Ureter (tissue), 1 donor: ENCODE measurements around the gene ZNF700. TPM values are rescaled to one million over a fixed set of nuclear protein-coding genes. Genes with fewer than 3 reads are reported as not detected.
A peak's percentile ranks its signal among the peaks of the same experiment; 100 is the strongest.
"Not testable (repeated sequence)": the region's sequence is repeated elsewhere in the genome, so short reads cannot be mapped to it uniquely, and the experiment has no call there.

Experiments
- DNase-seq: peaks from one replicate; pipeline ENCODE4 v3.0.0-alpha.2; 2020; ENCODE audit warnings: low spot score
- total RNA-seq: library from RNA; stranded (reverse); gene quantifications from one replicate; pipeline ENCODE4 v1.2.4, GENCODE V29; 2023
- donor health status: DM: yes; HTN: yes; CAD: no.

ZNF700 gene
- total RNA-seq, 1 donor from 2014 or later = 27.0 TPM

DNA sequence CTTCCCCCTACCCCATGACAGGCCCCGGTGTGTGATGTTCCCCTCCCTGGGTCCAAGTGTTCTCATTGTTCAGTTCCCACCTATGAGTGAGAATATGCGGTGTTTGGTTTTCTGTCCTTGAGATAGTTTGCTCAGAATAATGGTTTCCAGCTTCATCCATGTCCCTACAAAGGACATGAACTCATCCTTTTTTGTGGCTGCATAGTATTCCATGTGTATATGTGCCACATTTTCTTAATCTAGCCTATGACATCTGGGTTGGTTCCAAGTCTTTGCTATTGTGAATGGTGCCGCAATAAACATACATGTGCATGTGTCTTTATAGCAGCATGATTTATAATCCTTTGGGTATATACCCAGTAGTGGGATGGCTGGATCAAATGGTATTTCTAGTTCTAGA is 13.5 kb downstream of the ZNF700 start:
- not testable (repeated sequence) for DNase-seq

DNA sequence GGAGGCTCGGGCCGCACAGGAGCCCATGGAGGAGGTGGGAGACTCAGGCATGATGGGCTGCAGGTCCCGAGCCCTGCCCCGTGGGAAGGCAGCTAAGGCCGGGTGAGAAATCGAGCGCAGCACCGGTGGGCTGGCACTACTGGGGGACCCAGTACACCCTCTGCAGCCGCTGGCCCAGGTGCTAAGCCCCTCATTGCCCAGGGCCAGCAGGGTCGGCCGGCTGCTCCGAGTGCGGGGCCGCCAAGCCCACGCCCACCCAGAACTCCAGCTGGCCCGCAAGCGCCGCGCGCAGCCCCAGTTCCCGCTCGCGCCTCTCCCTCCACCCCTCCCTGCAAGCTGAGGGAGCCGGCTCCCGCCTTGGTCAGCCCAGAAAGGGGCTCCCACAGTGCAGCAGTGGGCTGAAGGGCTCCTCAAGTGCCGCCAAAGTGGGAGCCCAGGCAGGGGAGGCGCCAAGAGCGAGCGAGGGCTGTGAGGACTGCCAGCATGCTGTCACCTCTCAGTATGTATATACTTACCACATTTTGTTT is 16.5 kb downstream of the ZNF700 start:
- not testable (repeated sequence) for DNase-seq

DNA sequence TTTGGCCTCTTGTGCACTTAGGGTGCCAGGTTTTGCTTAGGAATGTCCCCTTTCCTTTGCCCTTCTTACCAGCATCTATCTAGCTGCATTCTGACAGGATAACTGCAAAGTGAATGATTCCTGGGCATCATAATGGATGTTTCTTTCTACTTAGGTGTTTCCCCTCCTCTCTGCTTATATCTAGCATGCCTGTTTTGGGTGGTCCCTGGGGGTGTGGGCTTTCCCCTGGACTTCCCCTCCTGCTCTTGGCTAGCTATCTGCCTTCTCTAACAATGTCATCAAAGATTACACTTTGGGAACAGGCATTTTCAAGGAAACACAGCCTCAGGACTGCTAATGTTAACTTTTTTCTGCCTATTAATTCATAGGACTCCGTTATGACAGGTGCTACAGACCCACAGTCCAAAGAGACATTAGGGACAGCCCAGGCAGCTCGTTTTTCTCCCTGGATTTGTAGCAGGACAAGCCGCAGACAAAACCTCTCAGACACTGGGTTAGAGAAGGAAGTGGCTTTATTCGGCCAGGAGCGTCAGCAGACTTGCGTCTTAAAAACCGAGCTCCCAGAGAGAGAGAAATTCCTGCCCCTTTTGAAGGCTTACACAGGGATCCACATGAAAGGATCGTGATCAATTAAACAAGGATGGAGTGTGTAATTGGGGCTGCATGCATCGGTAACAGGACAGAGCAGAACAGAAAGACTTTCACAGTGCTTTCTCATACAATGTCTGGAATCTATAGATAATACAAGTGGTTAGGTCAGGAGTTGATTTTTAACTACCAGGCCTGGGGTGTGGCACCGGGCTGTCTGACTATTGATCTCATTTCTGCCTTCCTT is 17.3 kb downstream of the ZNF700 start:
- DNase-seq = no peak

DNA sequence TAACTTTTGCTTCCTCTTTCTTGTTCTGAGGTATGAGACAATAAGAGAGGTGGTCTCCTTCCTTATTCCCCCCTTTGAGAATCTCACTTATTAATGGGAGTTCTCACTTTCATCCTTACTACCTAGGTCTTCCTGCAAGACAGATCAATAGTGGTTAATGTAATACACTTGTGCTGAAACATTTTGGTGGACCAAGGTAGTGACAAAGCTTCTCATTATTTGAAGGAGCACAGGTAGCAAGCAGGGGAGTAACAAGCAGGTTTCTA is 17.9 kb downstream of the ZNF700 start:
- no peak for DNase-seq

DNA sequence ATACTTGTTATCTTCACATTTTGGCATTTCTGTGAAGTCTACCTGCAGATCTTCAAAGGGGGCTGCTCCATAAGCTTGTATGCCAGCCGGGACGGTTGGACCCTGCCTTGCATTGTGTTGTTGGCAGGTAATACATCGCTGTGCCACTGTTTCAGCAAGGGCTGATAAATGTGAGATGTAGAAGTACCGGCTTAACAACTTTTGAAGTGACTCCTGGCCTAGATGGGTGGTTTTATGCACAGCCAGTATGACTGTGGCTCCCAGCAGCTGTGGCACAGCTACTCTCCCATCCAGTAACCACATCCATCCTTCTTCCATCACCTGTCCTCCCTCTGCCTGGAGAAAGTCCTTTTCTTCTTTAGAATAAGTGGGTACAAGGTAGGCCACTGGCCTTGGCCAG is 19.7 kb downstream of the ZNF700 start:
- no peak for DNase-seq

DNA sequence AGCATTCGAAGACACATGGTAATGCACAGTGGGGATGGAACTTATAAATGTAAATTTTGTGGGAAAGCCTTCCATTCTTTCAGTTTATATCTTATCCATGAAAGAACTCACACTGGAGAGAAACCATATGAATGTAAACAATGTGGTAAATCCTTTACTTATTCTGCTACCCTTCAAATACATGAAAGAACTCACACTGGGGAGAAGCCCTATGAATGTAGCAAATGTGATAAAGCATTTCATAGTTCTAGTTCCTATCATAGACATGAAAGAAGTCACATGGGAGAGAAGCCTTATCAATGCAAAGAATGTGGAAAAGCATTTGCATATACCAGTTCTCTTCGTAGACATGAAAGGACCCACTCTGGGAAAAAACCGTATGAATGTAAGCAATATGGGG is 23.7 kb downstream of the ZNF700 start:
- no peak for DNase-seq

DNA sequence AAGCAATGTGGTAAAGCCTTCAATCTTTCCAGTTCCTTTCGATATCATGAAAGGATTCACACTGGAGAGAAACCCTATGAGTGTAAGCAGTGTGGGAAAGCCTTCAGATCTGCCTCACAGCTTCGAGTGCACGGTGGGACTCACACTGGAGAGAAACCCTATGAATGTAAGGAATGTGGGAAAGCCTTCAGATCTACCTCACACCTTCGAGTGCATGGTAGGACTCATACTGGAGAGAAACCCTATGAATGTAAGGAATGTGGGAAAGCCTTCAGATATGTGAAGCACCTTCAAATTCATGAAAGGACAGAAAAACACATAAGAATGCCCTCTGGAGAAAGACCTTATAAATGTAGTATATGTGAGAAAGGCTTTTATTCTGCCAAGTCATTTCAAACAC is 24.3 kb downstream of the ZNF700 start:
- DNase-seq = no peak

DNA sequence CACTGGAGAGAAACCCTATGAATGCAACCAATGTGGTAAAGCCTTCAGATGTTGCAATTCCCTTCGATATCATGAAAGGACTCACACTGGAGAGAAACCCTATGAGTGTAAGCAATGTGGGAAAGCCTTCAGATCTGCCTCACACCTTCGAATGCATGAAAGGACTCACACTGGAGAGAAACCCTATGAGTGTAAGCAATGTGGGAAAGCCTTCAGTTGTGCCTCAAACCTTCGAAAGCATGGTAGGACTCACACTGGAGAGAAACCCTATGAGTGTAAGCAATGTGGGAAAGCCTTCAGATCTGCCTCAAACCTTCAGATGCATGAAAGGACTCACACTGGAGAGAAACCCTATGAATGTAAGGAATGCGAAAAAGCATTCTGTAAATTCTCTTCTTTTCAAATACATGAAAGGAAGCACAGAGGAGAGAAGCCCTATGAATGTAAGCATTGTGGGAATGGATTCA is 24.7 kb downstream of the ZNF700 start:
- not testable (repeated sequence) for DNase-seq

DNA sequence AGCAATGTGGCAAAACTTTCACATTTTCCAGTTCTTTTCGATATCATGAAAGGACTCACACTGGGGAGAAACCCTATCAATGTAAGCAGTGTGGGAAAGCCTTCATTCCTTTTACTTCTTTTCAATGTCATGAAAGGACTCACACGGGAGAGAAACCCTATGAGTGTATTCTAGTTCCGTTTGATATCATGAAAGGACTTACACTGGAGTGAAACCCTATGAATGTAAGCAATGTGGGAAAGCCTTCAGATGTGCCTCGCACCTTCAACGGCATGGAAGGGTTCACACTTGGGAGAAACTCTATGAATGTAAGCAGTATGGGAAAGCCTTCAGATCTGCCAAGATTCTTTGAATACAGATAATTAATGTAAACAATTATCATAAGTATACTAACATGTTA is 25.4 kb downstream of the ZNF700 start:
- no peak for DNase-seq

DNA sequence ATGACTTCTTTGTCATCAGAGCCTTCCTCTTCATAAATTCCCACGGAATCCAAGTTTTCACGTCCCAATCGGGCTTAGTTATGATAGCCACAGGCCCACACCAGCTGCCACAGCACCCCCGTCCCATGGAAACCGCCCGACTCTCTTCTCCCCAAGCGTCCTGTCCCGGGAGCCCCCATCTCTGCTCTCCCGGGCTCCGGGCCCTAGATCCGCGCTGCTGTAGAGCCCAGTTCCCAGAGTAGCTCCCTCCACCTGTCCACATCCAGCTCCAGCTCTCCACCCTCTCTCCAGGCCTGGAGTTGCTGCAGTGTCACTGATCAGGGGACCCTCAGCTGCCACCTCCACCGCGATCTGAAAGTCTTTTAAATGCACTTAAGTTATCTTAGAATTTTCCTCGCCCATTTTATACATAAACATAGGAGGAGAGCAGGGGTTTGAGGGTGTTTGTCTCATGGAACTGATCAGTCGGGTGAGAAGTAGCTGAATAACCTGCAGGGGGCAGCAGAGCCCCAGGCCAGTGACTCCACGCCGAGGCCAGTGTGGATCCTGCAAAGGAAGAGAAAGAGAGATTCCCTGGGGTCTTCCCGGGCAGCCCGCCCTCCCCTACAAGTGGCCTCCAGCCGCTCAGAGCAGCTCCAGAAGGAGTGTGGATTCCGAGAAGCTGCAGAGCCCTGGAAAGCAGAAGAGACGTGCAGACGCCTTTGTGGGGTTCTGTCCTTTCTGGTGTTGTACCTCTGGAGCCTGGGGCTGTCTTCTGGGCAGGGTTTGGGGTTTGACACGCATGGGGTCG is 38.9 kb downstream of the ZNF700 start:
- DNase-seq = peak; percentile 80

DNA sequence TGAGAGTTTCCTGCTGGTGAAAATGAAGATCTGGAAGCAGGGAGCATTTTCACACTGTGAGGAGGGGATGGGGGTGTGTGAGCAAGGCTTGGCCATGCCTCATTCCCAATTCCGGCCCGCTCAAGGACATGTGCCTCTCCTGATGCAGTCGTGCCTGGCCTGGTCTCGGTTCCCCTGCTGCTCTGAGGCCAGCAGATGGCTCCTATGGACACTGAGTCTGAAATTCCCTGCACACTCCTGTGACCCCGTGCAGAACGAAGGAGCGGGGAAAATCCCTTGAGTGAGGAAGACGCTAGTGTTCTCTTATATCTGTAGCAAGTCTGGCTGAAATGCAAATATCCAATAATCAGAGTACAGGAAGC is 39.6 kb downstream of the ZNF700 start:
- DNase-seq = no peak

DNA sequence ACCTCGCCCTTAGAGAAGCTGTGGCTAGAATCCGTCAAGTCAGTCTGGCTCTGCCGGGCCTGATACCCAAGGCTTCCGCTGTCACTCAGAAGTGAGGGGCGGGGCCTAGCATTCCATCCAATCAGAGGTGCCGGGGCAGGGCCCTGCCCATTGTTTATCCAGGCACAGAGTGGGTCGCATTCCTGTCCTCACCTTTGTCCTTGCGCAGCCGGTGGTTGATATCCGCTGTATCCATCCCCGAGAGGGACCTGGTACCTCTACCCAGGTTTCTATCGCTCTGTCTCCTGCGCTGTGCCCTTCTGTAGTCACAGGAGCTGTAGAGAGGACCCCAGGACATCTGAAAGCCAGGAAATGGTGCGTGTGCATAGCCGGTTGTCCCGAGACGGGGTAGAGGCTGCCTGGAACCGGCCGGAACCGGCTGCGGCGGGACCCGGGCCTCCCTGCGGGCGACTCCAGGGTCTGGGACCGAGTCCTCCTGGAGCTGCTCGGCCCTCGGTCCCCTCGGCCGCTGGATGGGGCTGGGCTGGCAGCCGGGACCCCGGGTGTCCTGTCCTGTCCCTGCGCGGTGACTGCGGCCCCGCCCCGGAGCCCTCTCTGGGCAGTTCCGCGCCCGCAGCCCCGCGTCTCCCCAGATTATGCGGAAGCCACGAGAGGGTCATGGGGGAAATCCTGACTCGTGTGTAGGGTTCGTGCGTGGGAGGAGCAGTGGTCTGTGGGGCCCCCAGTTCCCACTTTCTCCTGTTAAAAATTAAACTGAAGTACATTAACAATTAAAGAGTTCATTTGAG is 40.1 kb downstream of the ZNF700 start, which contains the start of gene ZNF763:
ZNF763 (plus strand) TSS at position 183 of the 788 bp plus-strand sequence; CDS start at position 352, 169 bp downstream.
- DNase-seq = peak; percentile 97

DNA sequence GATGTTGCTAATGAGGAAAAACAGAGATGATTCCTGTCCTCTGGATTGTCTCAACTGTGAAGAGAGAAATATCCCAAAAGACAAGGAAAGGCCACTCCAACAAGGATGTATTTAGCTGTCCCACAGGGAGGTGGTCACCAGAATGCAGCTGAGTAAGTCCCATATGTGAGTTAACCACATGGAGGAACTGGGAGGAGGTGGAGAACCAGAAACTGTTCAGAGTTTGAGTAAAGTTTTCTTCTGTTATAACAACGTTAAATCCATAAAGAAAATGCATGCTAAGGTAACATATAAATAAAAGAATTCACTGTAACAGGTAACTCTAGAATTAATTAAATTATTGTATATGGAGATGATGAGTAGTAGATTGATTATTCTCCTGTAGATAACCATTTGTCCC is 45.3 kb downstream of the ZNF700 start:
- no peak for DNase-seq

DNA sequence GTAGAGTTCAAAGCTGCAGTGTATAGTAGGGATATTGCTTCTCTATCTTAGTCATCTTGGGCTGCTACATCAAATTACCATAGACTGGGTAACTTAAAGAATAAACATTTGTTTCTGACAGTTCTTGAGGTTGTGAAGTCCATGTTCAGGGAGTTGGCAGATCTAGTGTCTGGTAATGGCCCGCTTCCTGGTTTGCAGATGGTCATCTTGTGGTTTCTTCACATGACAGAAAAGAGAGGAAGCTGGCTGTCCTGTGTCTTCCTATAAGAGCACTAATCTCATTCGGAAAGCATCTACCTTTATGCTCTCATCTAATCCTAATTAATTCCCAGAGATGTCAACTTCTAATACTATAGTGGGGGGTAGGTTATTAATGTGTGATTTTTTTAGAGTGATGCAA is 46.1 kb downstream of the ZNF700 start:
- DNase-seq = no peak

DNA sequence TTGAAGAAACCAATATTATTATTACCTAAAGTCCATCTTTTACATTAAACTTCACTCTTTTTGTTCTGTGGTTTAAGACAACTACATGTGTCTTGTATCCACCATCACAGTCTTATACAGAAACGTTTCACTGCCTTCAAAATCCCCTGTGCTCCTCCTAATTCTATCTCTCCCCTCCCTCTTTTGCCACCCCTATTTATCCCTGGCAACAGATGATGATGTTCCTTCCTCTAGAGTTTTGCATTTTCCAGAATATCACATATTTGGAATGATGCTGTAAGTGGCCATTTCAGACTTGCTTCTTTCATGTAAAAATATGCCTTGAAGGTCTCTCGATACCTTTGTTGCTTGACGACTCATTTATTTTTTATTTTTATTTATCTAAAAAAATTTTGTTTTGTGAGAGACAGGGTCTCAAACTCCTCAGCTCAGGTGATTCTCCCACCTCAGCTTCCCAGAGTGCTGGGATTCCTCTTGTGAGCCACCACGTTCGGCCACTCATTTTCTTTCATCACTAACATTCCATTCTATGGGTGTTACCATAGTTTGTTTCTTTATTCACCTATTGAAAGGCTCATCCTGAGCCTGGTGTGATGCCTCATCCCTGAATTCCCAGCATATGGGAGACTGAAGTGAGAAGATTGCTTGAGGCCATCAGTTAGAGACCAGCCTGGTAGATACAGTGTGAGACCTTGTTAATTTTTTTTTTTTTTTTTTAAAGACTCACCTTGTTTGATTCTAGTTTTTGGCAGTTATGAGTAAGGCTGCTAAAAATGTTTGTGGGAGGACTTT is 48.3 kb downstream of the ZNF700 start:
- DNase-seq = no peak

DNA sequence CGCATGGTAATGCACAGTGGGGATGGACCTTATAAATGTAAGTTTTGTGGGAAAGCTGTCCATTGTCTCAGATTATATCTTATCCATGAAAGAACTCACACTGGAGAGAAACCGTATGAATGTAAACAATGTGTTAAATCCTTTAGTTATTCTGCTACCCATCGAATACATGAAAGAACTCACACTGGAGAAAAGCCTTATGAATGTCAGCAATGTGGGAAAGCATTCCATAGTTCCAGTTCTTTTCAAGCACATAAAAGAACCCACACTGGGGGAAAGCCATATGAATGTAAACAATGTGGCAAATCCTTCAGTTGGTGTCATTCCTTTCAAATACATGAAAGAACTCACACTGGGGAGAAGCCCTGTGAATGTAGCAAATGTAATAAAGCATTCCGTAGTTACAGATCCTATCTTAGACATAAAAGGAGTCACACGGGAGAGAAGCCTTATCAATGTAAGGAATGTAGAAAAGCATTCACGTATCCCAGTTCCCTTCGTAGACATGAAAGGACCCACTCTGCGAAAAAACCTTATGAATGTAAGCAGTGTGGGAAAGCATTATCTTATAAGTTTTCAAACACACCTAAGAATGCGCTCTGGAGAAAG is 53.7 kb downstream of the ZNF700 start:
- DNase-seq = no peak

DNA sequence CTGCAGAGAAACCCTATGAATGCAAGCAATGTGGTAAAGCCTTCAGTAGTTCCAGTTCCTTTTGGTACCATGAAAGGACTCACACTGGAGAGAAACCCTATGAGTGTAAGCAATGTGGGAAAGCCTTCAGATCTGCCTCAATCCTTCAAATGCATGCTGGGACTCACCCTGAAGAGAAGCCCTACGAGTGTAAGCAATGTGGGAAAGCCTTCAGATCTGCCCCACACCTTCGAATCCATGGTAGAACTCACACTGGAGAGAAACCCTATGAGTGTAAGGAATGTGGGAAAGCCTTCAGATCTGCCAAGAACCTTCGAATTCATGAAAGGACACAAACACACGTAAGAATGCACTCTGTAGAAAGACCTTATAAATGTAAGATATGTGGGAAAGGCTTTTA is 54.6 kb downstream of the ZNF700 start:
- no peak for DNase-seq

DNA sequence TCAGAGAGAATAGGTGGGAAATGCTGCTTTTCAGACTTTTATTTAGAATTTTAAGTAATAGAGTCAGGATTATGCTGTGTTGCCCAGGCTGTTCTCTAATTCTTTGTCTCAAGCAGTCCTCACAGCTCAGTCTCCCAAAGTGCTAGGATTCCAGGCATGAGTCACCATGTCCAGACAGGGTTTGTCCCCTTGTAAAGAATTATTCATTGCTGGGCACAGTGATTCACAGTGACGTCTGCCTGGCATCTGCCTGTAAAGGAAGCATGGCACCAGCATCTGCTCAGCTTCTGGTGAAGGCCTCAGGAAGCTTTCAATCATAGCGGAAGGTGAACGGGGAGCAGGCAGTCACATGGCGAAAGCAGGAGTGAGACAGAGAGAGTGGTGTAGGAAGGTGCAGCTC is 57.6 kb downstream of the ZNF700 start:
- no peak for DNase-seq

DNA sequence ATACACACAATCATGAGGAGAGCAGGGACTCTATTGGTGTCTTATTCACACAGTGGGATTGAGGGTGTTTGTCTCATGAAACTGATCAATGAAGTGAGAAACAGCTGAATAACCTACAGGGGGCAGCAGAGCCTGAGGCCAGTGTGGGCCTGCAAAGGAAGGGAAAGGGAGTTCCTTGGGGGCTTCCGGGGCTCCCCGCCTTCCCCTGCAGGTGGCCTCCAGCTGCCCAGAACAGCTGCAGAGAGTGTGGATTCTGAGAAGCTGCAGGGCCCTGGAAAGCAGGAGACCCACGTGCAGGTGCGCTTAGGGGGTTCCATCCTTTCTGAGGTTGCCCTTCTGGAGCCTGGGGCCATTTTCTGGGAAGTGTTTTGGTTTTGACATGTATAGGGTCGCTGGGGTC is 60.1 kb downstream of the ZNF700 start:
- no peak for DNase-seq

DNA sequence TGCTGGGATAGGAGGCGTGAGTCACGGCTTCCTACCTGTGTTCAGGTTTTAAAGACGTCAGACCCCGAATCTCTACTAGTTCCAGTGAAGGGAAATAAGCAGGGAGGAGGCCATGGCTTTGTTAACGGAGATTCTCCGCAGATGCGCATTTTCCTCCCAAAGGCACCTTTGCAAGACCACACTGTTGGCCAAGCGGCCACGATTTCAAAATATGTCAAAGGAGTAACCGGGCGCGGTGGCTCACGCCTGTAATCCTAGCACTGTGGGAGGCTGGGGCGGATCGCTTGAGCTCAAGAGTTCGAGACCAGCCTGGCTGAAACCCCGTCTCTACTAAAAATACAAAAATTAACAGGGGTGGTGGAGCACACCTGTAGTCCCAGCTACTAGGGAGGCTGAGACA is 61.8 kb downstream of the ZNF700 start:
- no peak for DNase-seq
